RWPE2 (cell line): ENCODE results near the gene POLL.

Experiments
- ATAC-seq: fragments of 200-7000 bp; cut with Tn5 transposase; 3 replicates; pipeline ENCODE4 v1.9.1; 2021; ENCODE audit warnings: low read depth
- DNase-seq: peaks from one replicate; pipeline ENCODE4 v3.0.0-alpha.2; 2020; ENCODE audit warnings: low spot score
- H3K27ac ChIP-seq: fragments of 450-650 bp; 2 replicates; pipeline ENCODE4 v1.5.1; 2017; ENCODE audit warnings: mild to moderate bottlenecking; ENCODE audit not compliant: poor library complexity, severe bottlenecking
- H3K27me3 ChIP-seq: fragments of 250-450 bp; sonication (Bioruptor Pico); 2 replicates; pipeline ENCODE4 v1.5.1; 2021; ENCODE audit warnings: mild to moderate bottlenecking, moderate library complexity; ENCODE audit not compliant: insufficient read depth, poor library complexity, severe bottlenecking
- H3K36me3 ChIP-seq: fragments of 250-450 bp; sonication (Bioruptor Pico); 2 replicates; pipeline ENCODE4 v1.5.1; 2020; ENCODE audit warnings: low read depth, mild to moderate bottlenecking, moderate library complexity
- H3K4me1 ChIP-seq: fragments of 250-450 bp; sonication (Bioruptor Pico); 2 replicates; pipeline ENCODE4 v1.5.1; 2021; ENCODE audit warnings: mild to moderate bottlenecking, moderate library complexity; ENCODE audit not compliant: insufficient read depth, poor library complexity, severe bottlenecking
- H3K4me3 ChIP-seq: fragments of 250-450 bp; sonication (Bioruptor Pico); 2 replicates; pipeline ENCODE4 v1.5.1; 2021; ENCODE audit warnings: mild to moderate bottlenecking, moderate library complexity; ENCODE audit not compliant: severe bottlenecking
- H3K9me3 ChIP-seq: fragments of 250-450 bp; sonication (Bioruptor Pico); 2 replicates; pipeline ENCODE4 v1.5.1; 2021; ENCODE audit warnings: mild to moderate bottlenecking, moderate library complexity; ENCODE audit not compliant: severe bottlenecking
- TF ChIP-seq, protein P1 (sequence below): fragments of 450-650 bp; IDR thresholded peaks from one replicate; pipeline ENCODE4 v1.5.1; 2017; ENCODE audit warnings: mild to moderate bottlenecking, moderate library complexity; ENCODE audit not compliant: poor library complexity, severe bottlenecking

The POLL gene

DNA sequence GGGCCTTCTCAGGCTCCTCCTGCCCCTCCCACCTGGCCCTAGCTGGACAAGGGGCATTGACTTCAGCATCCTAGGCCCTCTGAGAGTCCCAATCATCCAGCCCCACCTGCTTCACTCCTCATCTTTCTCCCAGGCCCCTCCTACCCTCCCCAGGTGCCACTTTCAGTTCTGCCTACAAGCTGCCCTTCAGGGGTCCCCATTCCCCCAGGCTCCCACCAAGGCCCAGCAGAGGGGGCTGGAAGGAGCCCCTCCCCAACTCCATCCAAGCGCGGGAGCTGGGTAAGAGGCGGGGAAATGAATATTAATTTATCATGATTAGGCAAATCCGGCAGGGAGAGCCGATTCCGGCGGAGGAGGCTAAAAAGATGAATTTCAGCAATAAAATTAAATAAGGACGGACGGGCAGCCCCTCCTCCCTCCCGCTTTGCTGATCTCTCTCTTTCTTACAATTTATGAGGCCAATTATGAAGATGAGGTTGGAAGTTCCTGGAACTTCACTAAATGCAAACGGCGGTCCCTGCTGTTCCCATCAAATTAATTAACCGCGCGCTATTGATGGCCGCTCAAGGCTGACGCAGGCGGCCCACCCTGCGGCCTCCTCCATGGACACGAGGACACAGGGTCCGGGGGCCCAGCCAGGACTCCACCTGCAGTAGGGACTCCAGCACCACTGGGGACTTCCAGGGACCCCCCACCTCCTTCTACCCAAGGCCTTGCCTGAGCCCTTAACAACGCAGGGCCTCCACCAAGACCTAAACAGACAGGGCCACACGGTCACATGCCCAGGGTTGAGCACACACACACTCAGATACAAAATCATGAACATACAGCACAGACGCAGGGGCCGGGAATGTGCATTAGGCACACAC, 13.9 kb downstream of the POLL start:
- Histone ChIP-seq H3K27me3 (no peaks in the 10 kb centered on the region), H3K36me3 (no peaks in the 10 kb centered on the region), H3K4me1 (no peaks in the 10 kb centered on the region), H3K9me3 (no peaks in the 10 kb centered on the region), H3K4me3 (no peak overlapping the region), H3K27ac (no peak overlapping the region)
- peak; percentile 54 for DNase-seq
- TF ChIP-seq, protein P1, sequence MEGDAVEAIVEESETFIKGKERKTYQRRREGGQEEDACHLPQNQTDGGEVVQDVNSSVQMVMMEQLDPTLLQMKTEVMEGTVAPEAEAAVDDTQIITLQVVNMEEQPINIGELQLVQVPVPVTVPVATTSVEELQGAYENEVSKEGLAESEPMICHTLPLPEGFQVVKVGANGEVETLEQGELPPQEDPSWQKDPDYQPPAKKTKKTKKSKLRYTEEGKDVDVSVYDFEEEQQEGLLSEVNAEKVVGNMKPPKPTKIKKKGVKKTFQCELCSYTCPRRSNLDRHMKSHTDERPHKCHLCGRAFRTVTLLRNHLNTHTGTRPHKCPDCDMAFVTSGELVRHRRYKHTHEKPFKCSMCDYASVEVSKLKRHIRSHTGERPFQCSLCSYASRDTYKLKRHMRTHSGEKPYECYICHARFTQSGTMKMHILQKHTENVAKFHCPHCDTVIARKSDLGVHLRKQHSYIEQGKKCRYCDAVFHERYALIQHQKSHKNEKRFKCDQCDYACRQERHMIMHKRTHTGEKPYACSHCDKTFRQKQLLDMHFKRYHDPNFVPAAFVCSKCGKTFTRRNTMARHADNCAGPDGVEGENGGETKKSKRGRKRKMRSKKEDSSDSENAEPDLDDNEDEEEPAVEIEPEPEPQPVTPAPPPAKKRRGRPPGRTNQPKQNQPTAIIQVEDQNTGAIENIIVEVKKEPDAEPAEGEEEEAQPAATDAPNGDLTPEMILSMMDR = no peak
- no peak for ATAC-seq

DNA sequence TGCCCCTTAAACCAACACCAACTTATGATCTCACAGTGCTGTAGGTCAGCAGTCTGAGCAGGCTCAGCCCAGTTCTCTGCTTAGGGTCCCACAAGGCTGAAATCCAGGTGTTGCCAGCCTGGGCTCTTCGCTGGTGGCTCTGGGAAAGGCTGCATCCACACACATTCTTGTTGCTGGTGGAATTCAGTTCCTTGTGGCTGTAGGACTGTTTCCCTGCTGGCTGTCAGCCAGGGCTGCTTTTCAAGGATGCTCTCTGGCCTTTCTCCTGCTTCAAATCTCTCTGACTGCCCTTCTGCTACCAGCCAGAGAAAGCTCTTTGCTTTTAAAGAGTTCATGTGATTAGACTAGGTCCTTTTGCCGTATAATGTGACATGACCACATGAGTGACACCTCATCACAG, 15.3 kb downstream of the POLL start:
- Histone ChIP-seq H3K9me3 (no peaks in the 10 kb centered on the region), H3K27ac (no peak overlapping the region), H3K27me3 (no peaks in the 10 kb centered on the region), H3K4me1 (no peaks in the 10 kb centered on the region), H3K4me3 (no peak overlapping the region), H3K36me3 (no peaks in the 10 kb centered on the region)
- DNase-seq = peak; percentile 19
- TF ChIP-seq, protein P1 = no peak
- no peak for ATAC-seq

DNA sequence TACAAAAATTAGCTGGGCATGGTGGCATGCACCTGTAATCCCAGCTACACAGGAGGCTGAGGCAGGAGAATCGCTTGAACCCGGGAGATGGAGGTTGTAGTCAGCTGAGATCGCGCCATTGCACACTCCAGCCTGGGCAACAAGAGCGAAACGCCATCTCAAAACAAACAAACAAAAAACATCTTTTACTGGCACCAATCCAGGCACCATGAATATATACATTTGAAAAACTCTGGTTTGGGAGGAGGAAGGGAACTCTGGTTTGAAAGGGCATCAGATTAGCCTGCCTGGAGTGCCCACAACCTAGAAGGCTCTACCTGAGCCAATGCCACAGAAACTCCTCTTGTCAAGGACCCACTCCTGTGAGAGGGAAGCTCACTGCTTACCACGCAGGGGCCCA, 15.9 kb downstream of the POLL start:
- no peaks in the 10 kb centered on the region for H3K36me3 ChIP-seq
- TF ChIP-seq, protein P1 = no peak
- no peaks in the 10 kb centered on the region for H3K4me1 ChIP-seq
- H3K27me3 ChIP-seq = peaks cover 2% of the 10 kb centered on the region
- no peak for DNase-seq
- no peaks in the 10 kb centered on the region for H3K9me3 ChIP-seq
- no peak overlapping the region for H3K4me3 ChIP-seq
- ATAC-seq = no peak
- H3K27ac ChIP-seq = no peak overlapping the region

DNA sequence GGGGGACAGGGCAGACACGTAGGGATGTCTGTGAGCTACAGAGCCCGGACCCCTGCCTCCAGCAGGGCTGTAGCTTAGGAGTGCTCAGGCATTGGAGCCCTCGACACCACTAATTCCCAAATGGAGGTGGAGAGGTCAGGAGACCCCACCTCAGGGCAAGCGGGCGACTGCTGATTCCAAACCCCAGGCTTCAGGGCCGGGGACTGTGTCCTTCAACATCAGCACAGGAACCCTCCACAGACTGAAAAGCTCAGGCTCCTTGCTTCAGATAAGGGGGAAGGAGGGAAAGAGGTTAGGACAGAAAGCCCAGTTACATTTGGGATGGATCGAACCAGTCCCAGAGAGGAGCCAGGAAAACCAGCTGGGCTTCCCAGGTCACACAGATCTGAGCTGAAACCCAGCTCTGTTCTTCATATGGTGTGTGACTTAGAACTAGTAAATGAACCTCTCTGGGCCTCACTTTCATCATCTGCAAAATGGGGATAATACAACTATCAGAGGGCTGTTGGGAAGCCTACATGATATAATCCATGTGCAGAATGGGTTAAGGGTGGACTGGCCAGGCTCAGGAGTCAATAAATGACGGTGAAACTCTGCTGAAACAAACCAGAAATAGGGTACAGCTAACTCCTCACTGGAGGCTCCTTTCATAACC, 16.7 kb downstream of the POLL start:
- Histone ChIP-seq H3K4me1 (no peaks in the 10 kb centered on the region), H3K27ac (no peak overlapping the region), H3K9me3 (no peaks in the 10 kb centered on the region), H3K36me3 (no peaks in the 10 kb centered on the region), H3K27me3 (peaks cover 10% of the 10 kb centered on the region), H3K4me3 (no peak overlapping the region)
- TF ChIP-seq, protein P1 = no peak
- no peak for ATAC-seq
- no peak for DNase-seq
